HG02678 (cell line): ENCODE results near the gene ZFAND3.
A peak's percentile ranks its signal among the peaks of the same experiment; 100 is the strongest.

ENCODE experiments used
- ATAC-seq: cut with Tn5 transposase; IDR thresholded peaks from one replicate; pipeline ENCODE4 v1.9.1; 2021; ENCODE audit warnings: mild to moderate bottlenecking, moderate library complexity; ENCODE audit not compliant: unreplicated experiment

The ZFAND3 gene

DNA sequence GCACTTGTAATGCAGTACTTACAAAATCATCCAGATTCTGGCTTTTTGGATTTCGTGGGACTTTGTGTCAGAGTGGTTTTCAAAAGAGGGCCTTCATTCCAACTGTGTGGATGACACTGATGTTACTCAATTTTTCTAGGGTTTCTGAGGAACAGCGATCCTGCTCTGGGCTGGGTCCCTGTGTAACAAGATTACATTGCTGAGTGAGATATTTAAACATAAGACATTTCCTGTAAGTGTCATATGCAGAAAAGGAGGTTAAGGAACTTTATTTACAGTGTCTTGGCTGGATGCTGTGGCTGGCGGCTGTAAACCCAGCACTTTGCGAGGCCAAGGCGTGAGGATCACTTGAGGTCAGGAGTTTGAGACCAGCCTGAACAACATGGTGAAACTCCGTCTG is 6.7 kb downstream of the ZFAND3 start:
- no peak for ATAC-seq

DNA sequence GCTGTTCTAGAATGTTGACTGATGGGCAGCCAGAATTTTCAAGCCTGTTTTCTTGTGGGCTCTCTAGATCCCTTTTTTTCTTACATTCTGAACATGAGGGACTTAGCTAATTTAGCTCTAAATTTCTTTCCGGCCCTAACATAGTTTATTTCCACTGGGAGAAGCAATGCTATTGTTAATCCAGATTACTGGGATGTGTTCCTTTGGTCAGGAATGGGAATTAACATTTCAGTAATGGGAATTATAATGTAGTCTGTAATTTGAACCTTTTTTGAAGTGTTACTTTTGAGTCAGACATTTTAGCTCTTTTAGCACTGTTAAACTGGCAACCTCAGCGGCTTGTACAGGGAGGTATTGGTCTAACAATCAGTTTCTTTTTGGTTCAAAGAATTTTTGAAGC is 7.5 kb downstream of the ZFAND3 start:
- no peak for ATAC-seq

DNA sequence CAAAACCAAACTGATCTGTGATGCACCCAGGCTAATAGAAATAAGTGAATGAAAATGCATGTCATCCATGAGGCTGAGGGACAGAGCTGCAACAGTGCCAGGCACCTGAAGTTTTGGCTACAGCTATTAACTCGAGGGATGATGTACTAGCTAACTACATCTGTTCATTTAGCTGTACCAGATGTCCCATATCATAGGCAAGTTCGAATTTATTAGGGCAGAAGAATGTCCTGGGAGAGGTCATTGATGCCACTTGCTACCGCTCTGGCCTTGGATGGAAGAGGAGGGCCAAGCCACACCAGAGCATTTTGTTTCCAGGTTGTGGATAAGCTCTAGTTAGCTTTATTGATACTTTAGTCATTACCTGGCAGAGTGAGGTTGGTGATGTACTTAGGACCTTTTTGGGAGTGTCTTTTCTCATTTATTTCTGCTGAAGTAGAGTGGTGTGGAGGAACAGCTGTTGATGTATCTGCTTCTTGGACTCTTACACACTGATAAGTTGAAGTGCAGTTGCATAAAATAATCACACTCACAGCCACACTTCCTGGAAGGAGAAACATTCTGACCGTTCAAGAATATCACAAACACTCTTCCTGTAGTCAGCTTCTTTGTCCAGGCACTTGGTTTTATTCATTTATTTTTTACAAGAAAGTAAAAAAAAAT is 8.2 kb downstream of the ZFAND3 start:
- ATAC-seq, result no peak

DNA sequence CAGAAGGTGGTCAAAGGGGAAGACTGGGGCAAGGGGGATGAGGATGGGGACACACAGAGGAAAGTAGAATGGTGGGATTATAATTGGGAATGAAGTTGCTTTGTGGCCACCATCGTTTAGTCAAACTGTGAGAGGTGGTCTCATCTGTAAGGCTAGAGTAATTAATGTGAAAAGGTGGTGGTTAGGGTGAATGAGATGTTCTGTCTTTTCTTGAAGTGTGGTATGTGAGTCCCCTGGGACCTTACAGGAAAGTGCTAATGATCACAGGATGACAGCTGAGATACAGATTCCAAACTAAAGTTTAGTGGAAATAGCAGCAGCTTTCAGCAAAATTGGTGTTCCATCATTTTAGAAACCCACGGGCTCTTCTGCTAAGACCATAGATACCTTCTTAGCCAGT is 10.7 kb downstream of the ZFAND3 start:
- no peak for ATAC-seq

DNA sequence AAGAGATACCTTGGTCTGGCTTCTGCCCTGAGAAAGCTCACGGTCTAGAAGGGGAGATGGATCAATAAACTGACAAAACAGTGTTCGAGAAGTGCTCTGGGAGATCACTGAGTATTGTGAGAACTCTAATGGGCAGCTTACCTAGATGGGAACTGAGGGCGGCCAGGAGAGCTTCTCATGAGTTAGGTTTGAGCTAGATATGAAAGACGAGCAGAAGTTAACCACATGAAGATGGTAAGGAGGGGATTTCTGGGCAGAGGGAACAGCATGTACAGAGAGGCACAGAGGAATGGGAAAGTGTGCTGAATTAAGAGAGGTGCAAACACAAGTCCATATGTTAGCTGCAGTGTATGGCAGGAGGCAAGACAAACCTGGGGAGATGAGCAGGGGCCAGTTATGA is 11.9 kb downstream of the ZFAND3 start:
- ATAC-seq, result peak; percentile 41

DNA sequence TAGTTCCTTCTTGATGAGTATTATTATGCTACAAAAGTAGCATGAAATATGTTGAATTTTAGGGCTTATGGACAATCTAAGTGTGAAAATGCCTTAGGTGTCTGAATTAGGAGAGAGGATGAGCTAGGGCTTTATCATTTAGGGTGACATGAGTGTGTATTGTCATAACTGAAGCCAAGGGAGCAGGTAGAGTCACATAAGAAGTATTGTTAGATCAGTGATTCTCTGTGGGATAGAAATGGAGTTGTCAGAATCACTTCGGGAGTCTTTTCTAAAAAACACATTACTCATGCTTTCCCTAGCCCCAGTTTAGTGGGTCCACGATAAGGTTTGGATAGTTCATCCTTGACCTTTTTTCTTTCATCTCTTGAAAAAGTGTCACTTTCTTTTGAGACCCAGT is 16.4 kb downstream of the ZFAND3 start:
- no peak for ATAC-seq

DNA sequence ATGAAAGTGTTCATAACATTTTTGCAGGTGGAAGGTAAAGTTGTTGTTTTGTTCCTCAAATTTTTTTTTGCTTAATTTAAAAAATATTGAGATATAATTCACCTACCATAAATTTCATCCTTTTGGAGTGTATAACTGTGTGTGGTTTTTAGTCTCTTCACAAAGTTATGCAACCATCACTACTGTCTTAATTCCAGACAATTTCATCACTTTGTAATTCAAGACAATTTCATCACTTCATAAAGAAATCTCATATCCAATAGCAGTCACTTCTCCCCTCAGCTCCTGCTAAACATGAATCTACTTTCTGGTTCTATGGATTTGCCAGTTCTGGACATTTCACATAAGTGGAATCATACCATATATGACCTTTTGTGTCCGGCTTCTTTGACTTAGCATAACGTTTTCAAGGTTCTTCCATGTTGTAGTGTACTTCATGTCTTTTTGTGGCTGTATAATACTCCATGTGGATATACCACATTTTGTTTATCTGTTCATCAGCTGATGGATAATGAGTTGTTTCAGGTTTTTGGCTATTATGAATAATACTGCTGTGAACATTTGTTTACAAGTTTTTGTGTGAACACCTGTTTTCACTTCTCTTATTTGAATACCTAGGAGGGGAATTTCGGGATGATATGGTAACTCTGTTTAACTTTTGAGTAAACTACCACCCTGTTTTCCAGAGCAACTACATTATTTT is 18.8 kb downstream of the ZFAND3 start:
- no peak for ATAC-seq

DNA sequence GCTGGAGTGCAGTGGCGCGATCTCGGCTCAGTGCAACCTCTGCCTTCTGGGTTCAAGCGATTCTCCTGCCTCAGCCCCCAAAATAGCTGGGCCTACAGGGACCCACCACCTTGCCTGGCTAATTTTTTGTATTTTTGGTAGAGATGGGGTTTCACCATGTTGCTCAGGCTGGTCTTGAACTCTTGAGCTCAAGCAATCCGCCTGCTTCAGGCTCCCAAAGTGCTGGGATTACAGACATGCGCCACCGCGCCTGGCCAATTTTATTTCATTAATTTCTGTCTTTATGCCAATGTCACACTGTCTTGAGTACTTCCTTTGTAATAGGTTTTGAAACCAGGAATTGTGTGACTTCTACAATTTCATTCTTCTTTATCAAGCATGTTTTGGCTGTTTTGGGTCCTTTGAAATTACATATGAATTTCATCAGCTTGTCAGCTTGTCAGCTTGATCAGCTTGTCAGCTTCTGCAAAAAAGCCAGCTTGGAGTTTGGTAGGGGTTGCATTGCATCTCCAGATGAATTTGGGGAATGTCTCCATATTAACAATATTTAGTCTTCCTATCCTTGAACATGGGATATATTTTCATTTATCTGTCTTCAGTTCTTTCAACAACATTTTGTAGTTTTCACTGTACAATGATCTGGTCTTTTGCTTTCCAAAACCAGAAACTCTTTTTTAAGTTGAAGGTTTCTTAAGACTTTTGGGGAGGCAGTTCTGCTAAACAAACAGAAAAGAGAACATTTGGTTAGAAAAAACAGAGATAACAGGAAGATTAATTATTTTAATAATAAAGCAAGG is 20.8 kb downstream of the ZFAND3 start:
- ATAC-seq, result no peak

DNA sequence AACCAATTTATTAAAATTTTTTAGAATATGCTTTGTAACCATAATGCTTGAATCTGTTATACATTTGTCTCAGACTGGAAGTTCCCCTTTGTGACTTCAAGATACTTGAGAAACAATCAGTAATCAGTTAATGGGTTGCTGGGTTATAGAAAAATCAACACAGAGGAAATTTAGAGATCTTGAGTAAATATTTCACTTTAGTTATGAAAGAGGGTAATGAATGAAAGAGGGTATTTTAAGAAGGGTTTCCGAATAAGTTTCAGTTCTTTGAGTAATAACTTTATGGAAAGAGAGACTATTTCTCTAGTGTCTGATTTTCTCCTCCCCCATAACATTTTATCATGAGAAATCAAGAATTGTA is 21.4 kb downstream of the ZFAND3 start:
- no peak for ATAC-seq

DNA sequence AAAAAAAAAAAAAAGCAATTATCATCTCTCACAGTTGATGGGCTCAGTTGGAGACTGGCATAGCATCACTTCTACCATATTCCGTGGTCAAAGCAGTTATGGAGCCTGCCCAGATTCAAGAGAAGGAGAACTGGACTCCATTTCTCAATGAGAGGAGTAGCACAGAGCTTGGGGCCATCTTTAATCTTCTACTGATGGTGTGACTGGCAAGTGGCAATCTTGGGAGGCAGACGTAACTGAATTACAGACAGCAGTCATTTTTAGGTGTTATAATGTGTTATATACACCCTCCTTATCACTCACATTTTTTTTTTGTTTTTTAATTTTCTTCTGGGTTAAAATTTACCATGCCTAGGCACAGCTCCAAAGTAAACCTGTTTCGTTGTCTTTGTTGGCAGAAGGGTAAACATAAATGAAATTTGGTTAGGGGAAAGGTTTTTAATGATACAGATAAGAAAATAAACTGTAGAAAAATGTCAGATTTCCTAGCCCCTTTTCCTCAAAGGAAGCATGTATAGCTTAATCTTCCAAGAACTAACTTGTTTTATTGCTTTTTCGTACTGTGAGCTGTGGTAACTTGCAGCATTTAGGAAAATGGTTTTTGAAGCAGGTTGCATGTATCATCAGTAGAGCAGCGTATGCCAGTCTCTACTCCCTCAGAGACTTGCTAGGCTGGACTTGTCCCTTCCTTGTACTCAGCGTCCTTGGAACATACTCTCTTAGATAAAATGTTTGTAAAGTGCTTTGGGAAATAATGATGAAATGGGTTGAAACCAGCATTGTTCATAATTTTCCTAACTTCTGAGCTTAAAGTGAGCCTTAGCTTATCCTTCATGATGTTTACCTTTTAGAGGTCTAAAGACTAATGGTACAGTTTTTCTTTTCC is 25.7 kb downstream of the ZFAND3 start:
- no peak for ATAC-seq

DNA sequence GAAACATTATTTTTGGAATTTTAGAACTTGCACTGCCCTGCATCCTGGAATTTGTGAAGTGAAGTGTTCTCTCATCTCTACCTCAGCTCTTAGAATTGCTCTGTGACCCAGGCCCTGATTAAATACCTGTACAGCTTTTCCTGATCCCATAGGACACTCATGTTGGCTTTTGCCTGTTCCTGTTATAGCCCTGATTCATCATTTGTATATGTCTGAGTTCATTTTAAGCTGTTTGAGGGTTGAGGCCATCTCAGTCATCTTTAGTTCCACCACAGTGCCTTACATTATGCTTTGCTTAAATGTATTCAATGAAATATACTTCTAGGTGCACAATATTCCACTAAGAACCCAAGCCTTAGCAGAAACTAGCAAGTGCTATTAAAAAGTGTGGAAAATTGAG is 26.4 kb downstream of the ZFAND3 start:
- ATAC-seq, result no peak

DNA sequence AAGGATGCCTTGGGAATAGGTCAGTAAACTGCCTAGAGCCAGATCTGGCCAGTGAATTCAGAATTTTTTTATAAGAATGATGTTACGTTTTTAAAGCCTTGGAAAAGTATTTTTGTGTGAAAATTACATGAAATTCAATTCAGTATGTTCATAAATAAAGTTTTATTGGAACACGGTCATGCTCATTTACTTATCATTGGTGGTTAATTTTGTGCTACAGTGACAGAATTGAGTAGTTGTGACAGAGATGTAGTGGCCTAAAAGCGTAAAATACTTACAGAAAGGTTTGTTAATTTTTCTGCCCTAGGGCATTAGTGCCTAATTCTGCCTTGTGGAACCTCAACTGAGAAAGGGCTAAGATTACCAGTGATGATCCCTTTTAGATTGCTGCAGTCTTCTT is 28.2 kb downstream of the ZFAND3 start:
- no peak for ATAC-seq

DNA sequence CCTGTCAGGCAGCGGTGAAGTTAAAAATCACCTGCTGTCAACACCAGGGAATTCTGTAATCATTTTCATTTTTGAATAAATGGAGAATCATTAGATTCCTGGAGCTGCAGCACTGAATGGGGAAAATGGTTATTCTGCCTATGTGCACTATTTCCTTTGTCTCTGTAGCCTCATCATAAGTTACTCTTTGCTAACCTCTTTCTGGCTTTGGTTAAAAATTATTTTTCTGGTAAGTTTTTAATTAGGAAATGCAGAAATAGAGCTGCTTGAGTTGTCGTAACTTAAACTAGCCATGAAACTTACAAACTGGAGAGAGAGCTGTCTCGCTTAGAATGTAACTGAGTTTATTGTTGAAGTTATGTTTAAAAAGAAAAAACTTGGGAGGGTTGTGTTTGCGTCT is 28.8 kb downstream of the ZFAND3 start:
- ATAC-seq, result no peak

DNA sequence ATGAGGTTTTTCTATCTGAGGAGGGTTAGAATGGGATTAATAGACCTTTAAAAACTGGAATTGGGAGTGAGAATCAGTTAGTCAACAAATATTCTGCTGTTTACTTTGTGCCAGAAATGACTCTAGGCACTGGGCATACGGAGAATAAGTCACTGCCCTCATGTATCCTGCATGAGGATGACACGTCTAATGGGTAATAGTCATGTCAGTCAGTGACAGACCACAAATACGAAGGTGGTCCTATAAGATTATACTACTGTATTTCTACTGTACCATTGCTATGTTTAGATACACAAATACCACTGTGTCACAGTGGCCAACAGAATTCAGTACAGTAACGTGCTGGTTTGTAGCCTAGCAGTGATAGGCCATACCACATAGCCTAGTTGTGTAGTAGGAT is 30.7 kb downstream of the ZFAND3 start:
- ATAC-seq, result no peak

DNA sequence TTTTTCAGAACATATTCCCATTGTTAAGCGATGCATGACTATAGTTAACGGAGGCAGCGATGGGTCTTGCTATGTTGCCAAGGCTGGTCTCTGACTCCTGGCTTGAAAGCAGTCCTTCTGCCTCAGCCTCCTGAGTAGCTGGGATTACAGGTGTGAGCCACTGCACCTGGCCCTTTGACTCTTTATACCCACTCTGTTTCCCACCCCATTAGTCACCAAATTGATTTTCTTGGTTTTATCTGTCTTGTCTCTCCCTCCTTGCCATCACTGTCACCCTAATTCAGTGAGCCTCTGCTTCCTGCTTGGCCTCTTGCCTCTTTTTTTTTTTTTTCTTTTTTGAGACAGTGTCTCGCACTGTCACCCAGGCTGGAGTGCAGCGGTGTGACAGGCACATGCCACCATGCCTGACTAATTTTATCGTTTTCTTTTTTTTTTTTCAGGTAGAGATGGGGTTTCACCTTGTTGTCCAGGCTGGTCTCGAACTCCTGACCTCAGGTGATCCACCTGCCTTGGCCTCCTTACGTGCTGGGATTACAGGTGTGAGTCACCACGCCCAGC is 31.3 kb downstream of the ZFAND3 start:
- ATAC-seq, result no peak

DNA sequence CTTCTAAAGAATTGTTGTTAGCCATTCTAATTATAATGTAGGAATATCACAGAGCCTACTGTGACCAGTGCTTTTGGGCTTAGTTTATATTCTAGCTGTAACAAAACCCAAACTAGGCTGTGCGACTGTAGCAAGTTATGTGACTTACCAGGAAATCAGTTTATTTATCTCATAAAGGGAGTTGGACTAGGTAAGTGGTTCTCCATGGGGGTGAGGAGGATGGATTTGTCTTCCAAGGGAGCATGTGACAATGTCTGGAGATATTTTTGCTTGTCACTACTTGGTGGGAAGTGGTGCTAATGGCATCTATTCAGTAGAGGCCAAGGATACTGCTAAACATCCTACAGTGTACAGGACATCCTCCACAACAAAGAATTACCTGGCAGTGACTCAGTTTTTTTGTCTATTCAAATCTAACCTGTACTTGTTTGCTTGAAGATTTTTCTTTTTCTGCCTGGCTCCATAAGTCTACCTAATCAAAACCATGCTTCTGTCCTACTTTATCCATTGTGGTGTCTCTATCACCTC is 32.5 kb downstream of the ZFAND3 start:
- no peak for ATAC-seq

DNA sequence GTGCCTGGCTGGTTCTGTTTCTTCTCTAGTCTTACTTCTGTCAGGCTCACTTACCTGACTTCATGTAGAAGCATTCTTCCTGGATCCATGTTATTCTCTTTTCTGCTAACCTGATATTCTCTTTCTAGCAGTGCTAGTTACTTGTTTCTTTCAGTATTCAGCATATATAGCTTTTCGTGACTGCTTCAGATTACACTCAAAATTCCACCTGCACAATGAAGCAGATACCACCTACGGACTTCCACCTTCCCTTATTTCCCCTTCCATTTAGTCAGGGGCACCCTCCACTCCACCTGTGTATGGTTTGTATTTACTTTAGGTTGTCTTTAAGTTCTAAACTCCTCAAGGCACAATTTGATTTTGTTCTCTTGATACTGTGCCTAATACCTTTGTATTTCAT is 36.8 kb downstream of the ZFAND3 start:
- no peak for ATAC-seq

DNA sequence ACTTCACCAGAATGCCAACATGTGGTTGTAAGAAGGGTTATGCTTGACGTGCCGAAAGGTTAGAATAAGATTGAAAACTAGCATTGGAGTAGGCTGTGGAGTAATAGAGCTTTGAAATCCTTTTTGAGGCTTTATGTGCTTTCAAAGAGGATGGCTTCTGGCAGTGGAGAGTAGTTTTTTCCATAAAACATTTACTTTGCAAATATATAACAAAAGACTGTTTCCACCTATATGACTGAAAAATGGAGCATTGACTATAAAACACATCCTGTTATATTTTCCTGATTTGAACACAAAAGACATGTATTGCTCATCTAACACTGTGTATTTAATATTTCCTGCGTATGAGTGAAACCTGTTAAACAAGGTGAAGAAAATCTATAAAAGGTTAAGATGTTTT is 38.8 kb downstream of the ZFAND3 start:
- no peak for ATAC-seq

DNA sequence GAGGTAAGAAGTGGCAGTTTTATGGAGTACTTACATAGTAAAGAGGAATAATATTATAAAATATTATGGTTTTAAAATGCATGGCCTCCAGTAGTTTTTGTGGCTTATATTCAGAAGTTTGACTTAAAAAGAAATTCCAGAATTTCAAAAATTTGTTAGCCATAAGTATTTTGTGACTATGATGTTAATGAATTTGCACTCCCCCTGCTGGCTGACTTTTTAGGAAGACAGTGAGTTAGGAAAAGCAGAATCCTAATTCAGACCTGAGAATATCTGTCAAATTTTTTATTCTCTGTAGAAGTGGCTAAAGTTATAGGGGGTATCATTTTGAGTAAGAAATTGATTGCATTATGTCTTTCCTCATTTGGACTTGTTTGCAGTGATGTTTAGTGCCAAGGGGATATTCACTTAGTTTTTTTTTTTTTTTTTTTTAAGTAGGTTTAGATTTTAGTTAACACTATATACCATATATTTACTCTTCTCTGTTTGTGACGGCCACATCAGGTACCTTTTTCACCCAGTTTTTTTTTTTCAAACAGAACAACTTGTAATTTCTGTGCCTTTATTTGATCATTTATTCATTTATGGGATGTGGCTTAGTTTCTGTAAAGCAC is 40.8 kb downstream of the ZFAND3 start:
- ATAC-seq, result no peak

DNA sequence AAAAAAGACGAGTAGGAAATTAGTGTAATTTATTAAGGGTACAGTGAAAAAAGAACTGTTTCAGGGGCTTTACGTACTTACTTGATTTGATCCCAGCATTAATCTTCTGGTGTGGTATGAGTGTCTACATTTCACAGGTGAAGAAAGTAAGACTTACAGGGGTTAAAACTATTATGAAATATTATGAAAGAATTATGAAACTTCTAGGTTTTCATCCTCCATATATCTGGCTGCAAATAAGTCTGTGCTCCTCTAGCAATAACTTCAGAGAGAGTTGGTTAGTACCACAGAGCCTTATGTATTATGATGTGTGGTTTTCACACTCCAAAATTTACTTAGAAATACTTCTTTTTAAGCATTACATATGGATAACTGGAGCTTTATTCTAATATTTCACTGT is 41.9 kb downstream of the ZFAND3 start:
- no peak for ATAC-seq
